ENCODE data around the gene CERS6.

- TF ChIP-seq POLR2A (IDR thresholded peaks at IDR 0.05), result no peak
- no peak for TF ChIP-seq CTCF (IDR thresholded peaks at IDR 0.05)
Observed at GRCh38 chr2:168518555-168519066, 62.5 kb downstream of the CERS6 start.

Data from body of pancreas (tissue), 4 donors.